A673 (cell line): Measurements from ENCODE around the gene PDCD4.

Experiments
- CTCF ChIP-seq: fragments of 300-800, 200-600 bp; sonication (generic); conservative IDR thresholded peaks from 2 replicates; pipeline ENCODE4 v1.5.1; 2017; ENCODE audit warnings: low read depth, mild to moderate bottlenecking, antibody characterized with exemption, low read length, moderate library complexity, mixed read lengths
- EZH2 ChIP-seq: fragments of 200-600 bp; sonication (generic); IDR thresholded peaks from 2 replicates; pipeline ENCODE4 v1.6.1; 2017; ENCODE audit warnings: borderline replicate concordance, low read depth, mild to moderate bottlenecking, mixed read lengths, antibody characterized with exemption, low read length; ENCODE audit not compliant: poor library complexity, severe bottlenecking

GRCh38 chr10:110843796-110844616 lies 27.7 kb upstream of the PDCD4 start:
- TF ChIP-seq CTCF (no peak), EZH2 (no peak)
